MV-4-11 (cell line): ENCODE data around the gene RSPRY1.

Source experiments
- DNase-seq: peaks from one replicate; lab custom pipeline; 2025; lab: John Stamatoyannopoulos, UW

The RSPRY1 gene

DNA sequence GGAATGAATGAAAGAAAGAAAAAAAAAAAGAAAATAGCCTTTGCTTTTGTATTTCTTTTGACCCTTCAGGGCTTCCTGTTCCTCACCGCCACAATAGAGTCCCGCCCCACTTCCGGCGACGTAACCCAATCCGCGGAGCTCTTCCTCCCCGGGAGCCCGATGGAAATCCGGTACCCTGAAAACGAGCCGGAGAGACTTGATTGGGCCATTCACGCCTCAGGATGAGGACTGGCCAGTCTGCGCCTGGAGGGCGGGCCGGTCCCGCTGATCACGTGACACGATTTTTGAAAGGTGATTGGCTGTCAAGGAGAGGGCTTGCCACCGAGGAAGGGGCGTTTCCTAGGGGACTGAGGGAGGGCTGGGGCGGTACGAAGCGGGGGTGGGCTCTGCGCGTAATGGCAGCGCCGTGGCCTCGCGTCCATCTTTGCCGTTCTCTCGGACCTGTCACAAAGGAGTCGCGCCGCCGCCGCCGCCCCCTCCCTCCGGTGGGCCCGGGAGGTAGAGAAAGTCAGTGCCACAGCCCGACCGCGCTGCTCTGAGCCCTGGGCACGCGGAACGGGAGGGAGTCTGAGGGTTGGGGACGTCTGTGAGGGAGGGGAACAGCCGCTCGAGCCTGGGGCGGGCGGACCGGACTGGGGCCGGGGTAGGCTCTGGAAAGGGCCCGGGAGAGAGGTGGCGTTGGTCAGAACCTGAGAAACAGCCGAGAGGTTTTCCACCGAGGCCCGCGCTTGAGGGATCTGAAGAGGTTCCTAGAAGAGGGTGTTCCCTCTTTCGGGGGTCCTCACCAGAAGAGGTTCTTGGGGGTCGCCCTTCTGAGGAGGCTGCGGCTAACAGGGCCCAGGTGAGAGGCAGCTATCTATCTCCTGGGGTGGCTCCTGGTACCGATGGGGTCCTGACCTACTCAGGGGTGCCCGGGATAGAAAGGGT lies at the start of gene RSPRY1, which contains the start of gene PSME3IP1:
Gene RSPRY1 (plus strand): TSS at position 385 of the 927 bp plus-strand sequence. CDS start 18,330 bp downstream, outside the sequence.
Gene PSME3IP1 (minus strand): TSS at position 95 of the 927 bp plus-strand sequence. CDS start 12,185 bp downstream, outside the sequence.
- peak; percentile 99 for DNase-seq

DNA sequence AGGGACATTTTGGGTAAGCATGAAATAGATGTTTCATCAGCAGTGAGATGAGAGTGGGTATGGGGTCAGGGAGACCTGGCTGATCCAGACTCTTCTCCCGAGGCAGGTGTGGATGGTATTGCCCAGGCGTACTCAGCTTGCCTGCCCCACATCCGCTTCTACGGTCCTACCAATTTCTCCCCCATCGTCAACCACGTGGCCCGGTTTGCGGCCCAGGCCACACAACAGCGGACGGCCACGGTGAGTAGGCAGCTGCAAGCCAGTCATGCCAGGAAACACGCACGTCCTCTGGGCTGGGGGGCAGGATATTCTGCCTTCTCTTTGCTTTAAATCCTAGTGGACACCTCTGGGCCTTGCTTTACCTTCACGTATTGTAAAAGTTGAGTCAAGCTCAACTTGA lies 49.1 kb upstream of the RSPRY1 start:
- DNase-seq, result no peak

DNA sequence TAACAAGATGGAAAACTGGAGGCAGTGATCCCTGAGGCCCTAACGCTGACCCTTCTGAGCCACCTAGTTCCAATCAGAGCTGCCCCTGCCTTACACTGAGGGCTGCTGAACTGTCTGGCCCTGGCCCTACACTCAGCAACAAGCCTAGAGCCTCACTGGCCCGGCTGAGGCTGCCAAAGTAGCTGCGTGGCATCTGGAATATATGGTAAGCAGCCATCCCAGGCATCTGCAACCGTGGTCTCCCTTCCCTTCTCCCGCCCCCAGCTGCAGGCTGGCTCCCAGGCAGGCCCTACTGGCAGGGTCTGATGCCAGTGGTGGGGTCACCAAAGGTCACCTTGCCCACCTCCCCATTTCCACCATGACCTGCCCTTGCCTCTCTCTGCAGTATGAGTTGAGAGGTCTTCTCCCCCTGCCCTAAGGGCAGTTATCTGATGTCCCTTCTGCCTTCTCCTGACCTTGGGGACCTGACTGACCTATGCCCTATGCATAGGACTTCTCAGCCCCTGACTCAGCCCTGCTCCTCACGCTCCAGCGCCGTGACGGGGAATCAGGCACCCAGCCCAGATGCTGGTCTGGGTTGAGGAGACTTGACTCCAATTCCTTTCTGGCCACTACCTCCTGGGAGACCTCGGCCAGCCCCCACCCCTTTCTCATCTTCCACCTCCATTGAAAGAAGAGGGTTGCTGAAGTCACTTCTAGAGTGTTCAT lies 48.4 kb upstream of the RSPRY1 start:
- DNase-seq, result no peak

DNA sequence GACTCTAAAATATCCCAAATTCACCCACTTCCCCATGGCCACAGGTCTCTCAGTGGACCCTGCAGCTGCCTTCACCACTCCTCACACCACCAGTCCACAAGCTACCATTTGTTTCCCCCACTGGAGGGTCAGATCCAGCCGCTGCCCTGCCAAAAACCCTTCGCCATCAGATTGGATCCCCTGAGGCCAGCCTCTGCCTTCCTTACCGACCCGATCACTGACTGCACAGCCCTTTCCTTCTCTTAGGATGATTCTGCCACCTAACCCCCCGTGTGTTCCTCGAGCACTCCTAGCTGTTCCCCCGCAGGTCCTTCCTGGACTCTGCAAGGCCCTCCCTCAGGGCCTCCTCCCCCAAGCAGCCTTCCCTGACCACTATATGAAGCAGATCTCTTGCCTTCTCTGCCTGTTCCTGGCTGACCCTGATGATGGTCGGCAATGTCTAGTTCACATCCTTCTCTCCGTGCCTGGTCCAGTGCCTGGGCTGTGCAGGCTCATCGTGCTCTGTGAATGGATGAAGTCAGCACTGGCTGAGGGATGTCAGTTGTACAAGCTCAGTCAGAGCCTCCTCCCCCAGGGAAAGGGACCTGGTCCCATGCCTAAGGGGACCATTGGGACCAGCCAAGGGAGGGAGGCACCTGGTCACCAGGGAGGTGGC lies 47.7 kb upstream of the RSPRY1 start:
- DNase-seq, result no peak

DNA sequence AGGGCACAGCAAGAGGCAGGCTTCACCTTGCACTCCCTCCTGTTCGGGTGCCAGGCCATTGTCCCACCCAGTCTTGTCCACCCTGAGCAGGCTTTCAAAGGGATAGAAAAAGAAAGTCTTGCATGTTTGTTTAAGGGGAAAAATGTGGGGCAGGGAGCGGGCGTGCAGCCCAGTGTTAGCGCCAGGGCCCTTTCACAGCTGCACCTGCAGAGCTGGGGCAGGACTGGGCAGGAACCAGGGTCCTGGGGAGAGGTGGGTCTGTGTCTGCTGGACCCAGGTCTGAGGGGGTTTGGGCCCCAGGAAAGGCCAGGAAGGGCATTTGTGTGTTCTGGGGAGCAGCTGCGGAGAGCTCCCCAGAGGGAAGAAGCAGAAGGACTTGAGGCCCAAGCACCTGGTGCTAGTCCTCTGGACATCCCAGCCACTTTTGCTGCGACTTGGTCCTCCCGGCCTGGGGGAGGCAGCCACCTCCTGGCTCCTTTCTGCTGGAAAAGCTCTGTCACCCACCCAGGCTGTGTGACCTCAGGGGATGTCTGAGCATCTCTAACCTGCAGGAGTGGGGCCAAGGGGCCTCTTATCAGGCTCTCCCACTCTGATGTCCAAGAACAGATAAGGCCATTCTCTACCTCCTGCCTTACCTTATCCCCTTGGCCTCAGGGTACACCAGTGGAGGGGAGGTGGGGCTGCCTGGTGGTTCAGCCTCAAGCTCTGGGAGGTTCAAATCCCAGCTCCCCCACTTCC lies 45.0 kb upstream of the RSPRY1 start:
- DNase-seq, result no peak

DNA sequence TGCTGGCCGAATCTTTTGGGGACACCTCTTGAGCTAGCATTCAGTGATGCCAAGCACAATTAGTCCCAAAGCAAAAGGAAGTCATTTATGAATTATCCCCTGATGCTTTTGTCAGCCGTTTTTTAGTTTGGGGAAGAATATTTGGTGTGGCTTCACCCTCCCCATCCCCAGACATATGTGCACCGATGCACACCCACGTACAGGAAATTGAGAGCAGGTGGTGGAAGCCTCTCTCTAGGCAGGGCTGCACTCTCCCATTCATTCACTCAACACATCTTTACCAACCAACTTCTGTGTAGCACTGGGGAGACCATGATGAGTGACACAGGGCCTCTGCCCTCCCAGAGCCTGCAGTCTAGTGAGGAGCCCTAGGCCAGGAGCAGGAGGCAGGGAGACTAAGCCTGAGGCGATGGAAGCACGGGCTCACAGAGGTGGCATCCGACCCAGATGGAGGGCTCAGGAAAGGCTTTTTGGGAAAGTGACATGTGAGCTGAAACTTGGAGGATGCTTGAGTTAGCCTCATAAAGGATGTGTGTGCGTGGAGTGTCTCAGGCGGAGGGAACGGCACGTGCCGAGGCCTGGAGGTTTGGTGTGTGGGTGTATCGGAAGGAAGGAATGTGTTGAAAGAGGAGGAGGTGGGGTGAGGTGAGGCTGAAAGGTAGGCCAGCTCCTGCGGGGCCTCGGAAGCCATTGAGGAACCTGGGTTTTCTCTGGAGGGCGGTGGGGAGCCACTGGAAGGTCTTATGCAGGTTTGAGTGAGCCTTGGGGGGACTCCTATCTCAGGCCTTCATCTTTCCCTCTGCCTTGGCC lies 44.1 kb upstream of the RSPRY1 start:
- peak; percentile 7 for DNase-seq

DNA sequence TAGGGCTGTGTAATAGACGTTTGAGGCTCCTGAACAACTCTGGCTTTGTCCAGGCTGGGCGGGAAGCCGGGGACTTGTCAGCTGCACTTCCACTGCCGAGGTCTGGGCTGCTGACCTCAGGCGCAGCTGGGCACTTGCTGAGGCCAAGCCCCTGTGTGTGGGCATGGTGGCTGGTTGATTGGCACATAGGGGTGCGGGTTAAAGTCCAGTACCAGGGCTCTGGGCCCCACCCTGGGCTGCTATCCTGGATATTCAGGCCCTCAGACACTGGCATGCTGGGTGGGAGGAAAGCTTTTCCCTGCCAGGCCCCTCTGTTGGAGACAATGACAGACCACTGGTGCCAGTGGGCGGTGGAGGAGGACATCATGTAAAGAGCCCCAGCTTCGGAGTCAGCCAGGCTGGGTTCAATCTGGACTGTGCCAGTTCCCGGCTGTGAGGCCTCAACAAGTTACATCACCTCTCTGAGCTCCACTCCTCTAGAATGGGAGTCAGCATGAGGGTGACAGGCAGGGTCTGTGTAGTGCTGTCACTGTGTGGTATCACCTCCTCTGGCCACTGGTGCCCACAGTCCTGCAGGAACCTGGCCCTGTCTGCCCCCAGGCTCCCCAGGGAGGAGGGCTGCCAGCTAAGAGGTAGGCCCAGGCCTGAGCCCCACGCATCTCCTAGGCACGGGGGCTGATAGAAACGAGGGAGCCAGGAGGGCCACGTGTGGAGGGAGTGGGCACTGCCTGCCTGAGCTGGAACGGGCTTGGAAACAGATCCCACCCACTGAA lies 42.8 kb upstream of the RSPRY1 start:
- no peak for DNase-seq

DNA sequence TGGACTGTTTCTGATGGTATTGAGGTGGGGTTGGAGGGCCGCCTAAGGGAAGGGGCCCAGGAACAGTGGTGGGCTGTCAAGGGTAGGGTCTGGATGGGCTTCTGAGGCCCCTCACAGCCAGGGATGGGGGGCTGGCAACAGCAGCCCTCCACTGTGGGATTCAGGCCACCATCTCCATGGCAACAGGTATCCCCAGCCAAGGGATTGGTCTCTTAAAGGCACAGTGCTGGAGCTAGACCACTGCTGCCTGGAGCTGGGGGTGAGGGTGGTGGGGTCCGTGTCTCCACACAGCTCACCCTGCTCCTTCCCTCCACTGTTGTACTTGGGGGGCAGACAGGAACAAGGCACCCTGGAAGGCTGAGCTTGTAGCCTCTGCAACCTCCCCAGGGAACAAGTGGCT lies 42.1 kb upstream of the RSPRY1 start:
- DNase-seq, result no peak

DNA sequence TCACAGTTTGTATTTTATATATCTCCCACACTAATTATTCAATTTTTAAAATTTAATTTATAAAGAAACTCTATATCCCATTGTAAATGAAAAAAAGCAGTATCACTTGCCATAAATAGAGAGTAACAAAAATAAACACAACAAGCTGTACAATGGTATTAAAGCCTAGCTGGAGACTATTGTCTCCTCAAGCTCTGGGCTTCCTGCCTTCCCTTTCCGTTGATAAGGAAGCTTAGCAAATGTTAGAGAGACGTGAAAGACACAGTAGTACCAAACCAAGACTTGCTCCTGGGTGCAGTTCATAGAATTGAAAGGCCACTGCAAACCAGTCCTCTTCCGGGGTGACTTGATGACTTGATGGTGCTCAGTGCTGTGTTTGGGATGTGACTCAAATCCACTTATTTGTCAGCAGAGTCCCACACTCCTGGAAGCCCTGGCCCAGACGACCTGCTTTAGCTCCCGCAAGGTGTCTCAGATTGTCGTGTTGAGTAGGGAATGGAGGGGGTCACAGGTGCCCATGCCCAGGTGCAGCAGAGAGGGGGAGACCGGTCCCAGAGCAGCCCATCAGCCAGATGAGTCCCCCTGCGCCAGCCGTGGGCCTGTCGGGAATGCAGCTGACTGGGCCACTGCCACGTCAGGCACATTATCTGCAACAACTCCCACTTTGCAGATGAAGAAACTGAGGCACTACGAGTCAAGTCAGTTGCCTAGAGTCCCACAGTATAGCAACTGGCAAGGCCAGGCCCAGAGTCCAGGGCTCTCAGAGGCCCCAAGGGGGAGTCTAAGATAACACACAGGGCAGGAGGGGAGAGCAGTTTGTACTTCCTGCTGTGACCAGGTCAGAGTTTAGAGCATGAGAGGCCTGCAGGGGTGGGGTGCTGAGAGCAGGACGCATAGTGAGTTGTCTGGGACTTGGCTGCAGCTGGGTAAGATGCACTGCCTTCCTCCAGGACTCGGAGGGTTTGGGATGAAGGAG lies 40.8 kb upstream of the RSPRY1 start:
- no peak for DNase-seq

DNA sequence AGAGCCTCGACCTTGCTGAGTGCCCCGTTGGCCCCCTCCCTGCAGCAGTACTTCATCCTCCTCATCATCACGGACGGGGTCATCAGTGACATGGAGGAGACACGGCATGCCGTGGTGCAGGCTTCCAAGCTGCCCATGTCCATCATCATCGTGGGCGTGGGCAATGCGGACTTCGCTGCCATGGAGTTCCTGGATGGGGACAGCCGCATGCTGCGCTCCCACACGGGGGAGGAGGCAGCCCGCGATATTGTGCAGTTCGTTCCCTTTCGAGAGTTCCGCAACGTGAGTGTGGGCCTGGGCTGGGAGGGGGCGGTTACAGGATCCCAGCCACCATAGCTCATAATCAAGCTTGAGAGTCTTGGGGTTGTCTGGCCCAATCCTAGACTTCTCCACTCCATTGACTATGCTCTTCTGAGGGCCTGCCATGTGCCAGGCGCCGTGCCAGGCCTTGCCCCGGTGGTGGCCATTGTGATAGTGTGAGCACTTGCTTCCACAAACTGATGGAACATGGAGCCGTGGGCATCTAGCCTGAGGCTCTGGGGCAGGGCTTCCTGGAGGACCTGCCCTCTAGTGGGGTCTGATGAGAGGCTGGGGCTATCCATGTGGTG lies 40.0 kb upstream of the RSPRY1 start:
- peak; percentile 25 for DNase-seq

DNA sequence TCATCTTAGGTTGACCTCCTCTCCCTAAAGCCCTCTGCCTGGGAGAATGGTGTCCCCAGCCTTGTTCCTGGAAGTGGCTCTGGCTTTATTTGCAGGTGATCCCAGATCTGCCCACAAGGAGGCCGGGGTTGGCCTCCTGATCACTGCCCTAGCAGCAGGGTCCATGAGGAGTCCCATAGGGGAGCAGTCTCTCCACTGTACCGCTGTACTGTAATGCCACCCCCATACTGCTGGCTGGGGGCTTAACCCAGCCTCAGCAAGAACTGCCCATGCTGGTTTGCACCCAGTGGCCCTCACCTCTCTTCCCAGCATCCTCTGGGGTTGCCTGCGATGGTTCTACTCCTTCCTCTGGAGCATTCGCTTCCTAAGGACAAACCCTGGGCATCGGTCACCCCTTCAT lies 39.4 kb upstream of the RSPRY1 start:
- DNase-seq, result no peak

DNA sequence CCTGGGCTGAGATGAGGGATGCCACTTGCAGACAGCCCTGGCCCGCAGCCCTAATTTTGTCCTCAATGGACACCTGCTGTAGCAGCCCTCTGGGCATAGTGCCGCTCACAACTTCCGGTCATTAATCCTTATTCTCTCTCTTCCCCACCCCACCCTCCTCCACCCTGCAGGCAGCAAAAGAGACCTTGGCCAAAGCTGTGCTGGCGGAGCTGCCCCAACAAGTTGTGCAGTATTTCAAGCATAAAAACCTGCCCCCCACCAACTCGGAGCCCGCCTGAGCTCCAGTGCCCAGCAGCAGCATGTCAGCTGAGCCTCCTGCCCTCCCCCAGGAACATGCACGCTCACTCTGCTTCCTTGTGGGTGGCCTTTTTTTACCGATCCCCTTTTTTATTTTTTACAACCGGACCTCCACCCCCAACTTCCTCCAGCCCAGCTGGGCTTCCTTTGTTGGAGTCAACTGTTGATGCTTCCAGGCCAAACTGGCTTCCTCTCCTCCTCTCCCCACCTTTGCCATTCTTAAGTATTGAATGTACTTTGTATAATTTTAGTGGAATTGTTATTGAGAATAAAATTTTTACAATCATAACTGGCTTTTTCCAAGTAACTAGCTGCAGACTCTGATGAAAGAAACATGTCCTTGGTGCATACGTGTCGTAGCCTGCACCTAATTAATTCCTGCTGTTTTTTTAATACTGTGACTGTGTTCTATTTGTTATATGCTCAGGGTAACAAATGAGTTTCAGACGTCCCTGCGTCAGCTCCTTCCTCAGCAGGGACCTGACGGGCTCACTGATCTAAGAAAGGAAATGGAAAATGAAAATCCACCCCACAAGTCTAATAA lies 38.5 kb upstream of the RSPRY1 start:
- peak; percentile 59 for DNase-seq

DNA sequence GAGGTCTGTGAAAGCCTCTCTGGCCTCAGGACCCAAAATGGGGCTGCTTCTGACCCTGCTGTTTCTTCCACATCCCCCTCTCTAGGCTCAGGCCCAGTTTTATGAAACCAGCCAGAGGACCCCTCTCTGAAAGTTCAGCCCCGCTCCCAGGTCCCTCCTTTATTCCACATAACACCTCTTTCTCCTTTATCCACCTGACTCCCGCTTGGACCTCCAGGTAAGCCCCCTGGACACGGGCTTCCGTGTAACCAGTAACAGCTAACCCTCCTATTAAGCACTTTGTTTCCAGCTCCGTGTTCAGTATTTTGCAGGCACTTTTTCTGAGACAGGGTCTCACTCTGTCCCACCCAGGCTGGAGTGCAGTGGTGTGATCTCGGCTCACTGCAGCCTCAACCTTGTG lies 37.6 kb upstream of the RSPRY1 start:
- DNase-seq, result no peak

DNA sequence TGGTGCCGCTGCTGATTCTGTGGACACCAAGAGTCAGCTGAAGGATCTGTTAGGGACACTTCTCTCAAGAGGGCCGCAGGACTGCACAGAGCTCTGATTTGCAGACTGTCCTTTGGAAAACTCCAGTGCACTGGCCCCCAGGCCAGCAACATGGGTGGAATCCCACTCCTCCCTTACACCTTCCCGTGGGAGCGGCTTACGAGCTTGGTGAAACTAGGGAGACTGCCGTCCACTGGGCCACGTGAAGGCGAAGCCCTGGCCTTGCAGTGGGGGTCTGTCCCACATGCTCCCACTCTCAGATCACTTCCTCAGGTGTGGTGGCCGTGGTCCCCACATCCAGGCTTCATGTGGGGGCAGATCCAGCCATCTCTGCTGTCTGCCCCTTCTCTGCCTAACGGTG lies 36.7 kb upstream of the RSPRY1 start:
- DNase-seq, result no peak

DNA sequence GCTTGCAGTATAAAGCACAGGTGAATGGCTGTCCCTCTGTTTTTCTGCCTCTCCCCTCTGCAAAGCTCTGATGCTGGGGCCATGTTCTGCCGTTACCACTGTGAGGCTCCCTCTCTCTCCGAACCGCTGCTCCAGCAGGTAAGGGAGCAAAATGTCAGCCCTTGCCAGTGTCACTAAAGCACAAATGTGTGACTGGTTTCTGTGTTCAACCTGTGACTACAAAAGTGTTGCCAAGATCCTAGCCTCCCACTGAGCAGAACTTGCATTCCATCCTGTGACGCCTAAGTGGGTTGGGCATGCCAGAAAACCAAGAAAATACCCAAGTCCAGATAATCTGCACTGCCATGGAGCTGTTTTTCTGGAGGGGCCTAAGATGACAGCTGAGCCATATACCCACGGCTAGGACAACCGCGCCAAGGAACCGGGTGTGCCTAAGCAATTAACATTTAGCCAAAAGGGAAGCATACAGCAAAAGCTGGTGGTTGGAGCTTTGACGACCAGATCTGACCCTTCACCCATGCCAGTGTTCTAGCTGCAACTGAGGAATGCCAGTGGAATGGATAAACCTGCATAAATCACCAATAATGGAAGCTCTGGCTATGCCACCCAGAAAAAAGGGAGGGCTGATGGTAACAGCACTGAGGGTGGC lies 35.3 kb upstream of the RSPRY1 start:
- no peak for DNase-seq

DNA sequence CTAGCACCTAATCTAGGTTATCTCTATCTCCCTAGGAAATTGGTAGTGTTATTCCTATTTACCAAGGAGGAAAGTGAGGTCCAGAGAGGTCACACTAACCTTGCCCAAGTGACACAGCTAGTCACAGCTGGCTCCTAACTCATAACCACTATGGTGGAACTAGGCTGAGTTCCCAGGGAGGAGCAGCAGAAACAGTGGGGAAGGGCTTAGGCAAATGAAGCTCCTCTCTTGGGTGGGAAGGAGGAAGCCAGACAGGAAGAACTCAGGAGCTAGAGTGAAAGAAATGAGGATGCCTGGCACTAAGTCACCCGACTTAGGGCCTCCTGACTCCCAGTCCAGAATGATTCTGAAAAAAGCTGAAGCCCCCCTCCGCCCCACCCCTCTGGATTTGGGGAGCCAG lies 34.8 kb upstream of the RSPRY1 start:
- no peak for DNase-seq
